Measurements from ENCODE around the gene C1orf105.

C1orf105 gene

GRCh38 chr1:172405912-172406311 lies 14.6 kb upstream of the C1orf105 start:
- POLR2A ChIA-PET, result no interaction called here
- no peaks in the 10 kb centered on the region for H3K36me3 ChIP-seq (ENCODE audit: control insufficient read depth in 2 of 2, insufficient read depth in 1 of 2, low read length in 2 of 2)
- CTCF ChIA-PET, result interaction anchor here (0.7 to 2.6 kb wide), 2 partner anchors 403 to 1144 kb away, joined by 4 to 6 read pairs; no protein-coding TSS in a partner anchor
- H3K4me1 ChIP-seq (ENCODE audit: control insufficient read depth, insufficient read depth, low read length), result no peaks in the 10 kb centered on the region
- no peak overlapping the region for H3K4me3 ChIP-seq (ENCODE audit: low read depth, low read length)
- no peak overlapping the region for H3K27ac ChIP-seq (ENCODE audit: extremely low read depth, low read depth, low read length)
- no peaks in the 10 kb centered on the region for H3K9me3 ChIP-seq (ENCODE audit: control insufficient read depth, insufficient read depth, low read depth, low read length)
- TF ChIP-seq ZNF2 (tag by site-specific recombination; IDR thresholded peaks at IDR 0.05) (no peak), ZBTB21 (tag by site-specific recombination; IDR thresholded peaks at IDR 0.05) (no peak), KLF10 (tag by site-specific recombination; IDR thresholded peaks at IDR 0.05) (no peak), ZBTB26 (tag by site-specific recombination; optimal IDR thresholded peaks at IDR 0.05) (no peak), BCL11A (tag by site-specific recombination; IDR thresholded peaks at IDR 0.05; ENCODE audit: low read depth) (no peak), ZNF48 (tag by site-specific recombination; IDR thresholded peaks at IDR 0.05) (no peak), REPIN1 (tag by site-specific recombination; IDR thresholded peaks at IDR 0.05; ENCODE audit: low read depth) (no peak), ZNF19 (tag by site-specific recombination; IDR thresholded peaks at IDR 0.05; ENCODE audit: low read depth) (no peak), HOXA7 (CRISPR knock-in tag; IDR thresholded peaks at IDR 0.05; ENCODE audit: borderline replicate concordance) (no peak), ZNF510 (tag by site-specific recombination; IDR thresholded peaks at IDR 0.05; ENCODE audit: insufficient replicate concordance) (no peak), ZNF433 (tag by site-specific recombination; IDR thresholded peaks at IDR 0.05; ENCODE audit: low read depth) (no peak), GLI4 (tag by site-specific recombination; IDR thresholded peaks at IDR 0.05) (no peak), TRIM28 (IDR thresholded peaks at IDR 0.05; ENCODE audit: borderline replicate concordance, low read length) (no peak)
- TF ChIP-seq, protein P1, sequence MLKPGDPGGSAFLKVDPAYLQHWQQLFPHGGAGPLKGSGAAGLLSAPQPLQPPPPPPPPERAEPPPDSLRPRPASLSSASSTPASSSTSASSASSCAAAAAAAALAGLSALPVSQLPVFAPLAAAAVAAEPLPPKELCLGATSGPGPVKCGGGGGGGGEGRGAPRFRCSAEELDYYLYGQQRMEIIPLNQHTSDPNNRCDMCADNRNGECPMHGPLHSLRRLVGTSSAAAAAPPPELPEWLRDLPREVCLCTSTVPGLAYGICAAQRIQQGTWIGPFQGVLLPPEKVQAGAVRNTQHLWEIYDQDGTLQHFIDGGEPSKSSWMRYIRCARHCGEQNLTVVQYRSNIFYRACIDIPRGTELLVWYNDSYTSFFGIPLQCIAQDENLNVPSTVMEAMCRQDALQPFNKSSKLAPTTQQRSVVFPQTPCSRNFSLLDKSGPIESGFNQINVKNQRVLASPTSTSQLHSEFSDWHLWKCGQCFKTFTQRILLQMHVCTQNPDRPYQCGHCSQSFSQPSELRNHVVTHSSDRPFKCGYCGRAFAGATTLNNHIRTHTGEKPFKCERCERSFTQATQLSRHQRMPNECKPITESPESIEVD (tag by site-specific recombination; IDR thresholded peaks at IDR 0.05), result no peak
- TF ChIP-seq, protein P2, sequence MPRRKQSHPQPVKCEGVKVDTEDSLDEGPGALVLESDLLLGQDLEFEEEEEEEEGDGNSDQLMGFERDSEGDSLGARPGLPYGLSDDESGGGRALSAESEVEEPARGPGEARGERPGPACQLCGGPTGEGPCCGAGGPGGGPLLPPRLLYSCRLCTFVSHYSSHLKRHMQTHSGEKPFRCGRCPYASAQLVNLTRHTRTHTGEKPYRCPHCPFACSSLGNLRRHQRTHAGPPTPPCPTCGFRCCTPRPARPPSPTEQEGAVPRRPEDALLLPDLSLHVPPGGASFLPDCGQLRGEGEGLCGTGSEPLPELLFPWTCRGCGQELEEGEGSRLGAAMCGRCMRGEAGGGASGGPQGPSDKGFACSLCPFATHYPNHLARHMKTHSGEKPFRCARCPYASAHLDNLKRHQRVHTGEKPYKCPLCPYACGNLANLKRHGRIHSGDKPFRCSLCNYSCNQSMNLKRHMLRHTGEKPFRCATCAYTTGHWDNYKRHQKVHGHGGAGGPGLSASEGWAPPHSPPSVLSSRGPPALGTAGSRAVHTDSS (tag by site-specific recombination; IDR thresholded peaks at IDR 0.05), result no peak
- TF ChIP-seq, protein P3, sequence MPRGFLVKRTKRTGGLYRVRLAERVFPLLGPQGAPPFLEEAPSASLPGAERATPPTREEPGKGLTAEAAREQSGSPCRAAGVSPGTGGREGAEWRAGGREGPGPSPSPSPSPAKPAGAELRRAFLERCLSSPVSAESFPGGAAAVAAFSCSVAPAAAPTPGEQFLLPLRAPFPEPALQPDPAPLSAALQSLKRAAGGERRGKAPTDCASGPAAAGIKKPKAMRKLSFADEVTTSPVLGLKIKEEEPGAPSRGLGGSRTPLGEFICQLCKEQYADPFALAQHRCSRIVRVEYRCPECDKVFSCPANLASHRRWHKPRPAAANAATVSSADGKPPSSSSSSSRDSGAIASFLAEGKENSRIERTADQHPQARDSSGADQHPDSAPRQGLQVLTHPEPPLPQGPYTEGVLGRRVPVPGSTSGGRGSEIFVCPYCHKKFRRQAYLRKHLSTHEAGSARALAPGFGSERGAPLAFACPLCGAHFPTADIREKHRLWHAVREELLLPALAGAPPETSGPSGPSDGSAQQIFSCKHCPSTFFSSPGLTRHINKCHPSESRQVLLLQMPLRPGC (tag by site-specific recombination; IDR thresholded peaks at IDR 0.05), result no peak

DNA sequence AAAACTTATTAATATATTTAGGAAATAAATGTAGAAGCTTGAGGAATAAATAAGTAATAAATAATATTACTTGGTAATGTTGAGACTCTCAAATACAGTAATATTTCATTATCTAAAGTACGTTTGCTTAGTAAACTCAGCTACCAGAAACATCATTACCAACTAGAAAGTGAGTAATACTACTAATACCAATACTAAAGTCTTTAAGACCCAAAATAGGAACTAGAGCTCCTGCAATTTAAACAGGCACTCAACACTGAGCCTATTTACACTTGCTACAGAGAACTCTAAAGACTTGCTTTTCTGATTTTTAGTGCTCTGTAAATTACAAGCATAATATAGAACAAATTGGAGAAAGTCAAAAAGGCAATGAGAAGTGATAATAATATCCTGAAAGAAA lies 13.5 kb upstream of the C1orf105 start:
- Histone ChIP-seq H3K9me3 (ENCODE audit: control insufficient read depth, insufficient read depth, low read depth, low read length) (no peaks in the 10 kb centered on the region), H3K4me3 (ENCODE audit: low read depth, low read length) (no peak overlapping the region), H3K27ac (ENCODE audit: extremely low read depth, low read depth, low read length) (no peak overlapping the region), H3K36me3 (ENCODE audit: control insufficient read depth in 2 of 2, insufficient read depth in 1 of 2, low read length in 2 of 2) (no peaks in the 10 kb centered on the region), H3K4me1 (ENCODE audit: control insufficient read depth, insufficient read depth, low read length) (no peaks in the 10 kb centered on the region)
- ChIA-PET CTCF (no interaction called here), POLR2A (no interaction called here)
- TF ChIP-seq ZNF558 (tag by site-specific recombination; IDR thresholded peaks at IDR 0.05), result no peak
- TF ChIP-seq ZBTB1 (tag by site-specific recombination; IDR thresholded peaks at IDR 0.05), result no peak
- no peak for TF ChIP-seq KLF10 (tag by site-specific recombination; IDR thresholded peaks at IDR 0.05)

Data from HEK293 (cell line).